ENCODE data around the gene MIER1.
"Not testable (repeated sequence)": the region's sequence is repeated elsewhere in the genome, so short reads cannot be mapped to it uniquely, and the experiment has no call there.

The MIER1 gene

GRCh38 chr1:66924756-66925557 lies at the start of gene MIER1, which contains the start of gene DNAI4:
MIER1 (plus strand) TSS chr1:66924990; CDS start chr1:66925029, 39 bp downstream.
DNAI4 (minus strand) TSS chr1:66924856; CDS start chr1:66924831, 25 bp downstream.
- peak; percentile 91 to 94 for DNase-seq (ENCODE audit: low read depth in 1 of 2, low spot score in 1 of 2)

DNA sequence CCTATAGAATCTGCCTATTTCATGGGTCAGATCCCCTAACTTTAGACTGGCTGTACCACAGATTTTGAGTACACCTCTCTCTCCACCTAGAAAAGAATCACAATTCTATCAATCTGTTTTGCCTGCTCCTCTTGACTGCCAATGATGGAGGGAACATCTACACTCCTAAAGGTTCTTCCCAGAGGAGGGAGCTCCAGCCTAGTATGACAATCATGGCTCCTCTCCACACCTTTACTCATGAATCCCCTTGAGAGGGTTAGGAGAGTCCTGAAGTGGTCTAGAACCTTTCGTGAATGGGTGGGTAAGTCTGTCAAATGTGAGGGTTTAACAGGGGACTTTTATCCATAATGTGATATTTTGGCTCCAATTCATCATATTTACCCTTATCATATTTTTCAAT lies 48.1 kb upstream of the MIER1 start:
- no peak for DNase-seq (ENCODE audit: low read depth in 1 of 2, low spot score in 1 of 2)

- no peak for DNase-seq (ENCODE audit: low read depth in 1 of 2, low spot score in 1 of 2)
Measured at GRCh38 chr1:66889030-66889429, 35.8 kb upstream of the MIER1 start.

- DNase-seq (ENCODE audit: low read depth in 1 of 2, low spot score in 1 of 2), result no peak
Measured at GRCh38 chr1:66890621-66891020, 34.2 kb upstream of the MIER1 start.

- DNase-seq (ENCODE audit: low read depth in 1 of 2, low spot score in 1 of 2), result no peak
Measured at GRCh38 chr1:66893712-66894111, 31.1 kb upstream of the MIER1 start.

DNA sequence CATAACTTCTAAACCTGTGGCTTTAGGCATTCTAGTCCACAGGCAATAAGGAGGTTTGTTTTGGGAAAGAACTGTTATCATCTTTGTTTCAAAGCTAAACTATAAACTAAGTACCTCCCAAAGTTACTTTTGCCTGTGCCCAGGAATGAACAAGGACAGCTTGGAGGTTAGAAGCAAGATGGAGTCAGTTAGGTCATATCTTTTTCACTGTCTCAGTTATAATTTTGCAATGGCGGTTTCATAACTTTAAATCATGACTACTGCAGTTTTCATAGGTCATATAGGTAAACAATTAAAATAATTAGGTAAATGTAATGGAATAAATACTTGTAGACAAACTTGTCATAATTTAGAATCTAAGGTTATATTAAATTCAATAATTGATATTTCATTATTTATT lies 9.6 kb upstream of the MIER1 start:
- not testable (repeated sequence) for DNase-seq (ENCODE audit: low read depth in 1 of 2, low spot score in 1 of 2)

DNA sequence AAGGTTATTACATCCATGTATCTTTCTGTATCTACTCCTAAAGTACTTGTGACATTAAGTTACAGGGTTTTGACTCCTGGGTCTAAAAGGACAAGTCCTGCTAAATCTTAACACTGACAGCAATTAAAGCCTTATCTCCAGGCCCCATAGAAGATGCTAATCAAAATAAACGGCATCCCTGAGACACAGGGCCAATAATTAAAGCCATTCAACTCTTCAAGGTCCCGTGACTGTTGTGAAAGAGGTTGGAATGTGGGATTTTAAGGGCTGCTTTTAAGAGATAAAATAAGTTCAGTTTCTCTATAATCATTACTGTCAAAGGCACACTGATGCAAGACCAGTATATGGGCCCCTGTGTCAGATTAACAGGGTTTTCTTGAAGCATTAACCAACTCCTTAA lies 8.5 kb upstream of the MIER1 start:
- no peak for DNase-seq (ENCODE audit: low read depth in 1 of 2, low spot score in 1 of 2)

DNA sequence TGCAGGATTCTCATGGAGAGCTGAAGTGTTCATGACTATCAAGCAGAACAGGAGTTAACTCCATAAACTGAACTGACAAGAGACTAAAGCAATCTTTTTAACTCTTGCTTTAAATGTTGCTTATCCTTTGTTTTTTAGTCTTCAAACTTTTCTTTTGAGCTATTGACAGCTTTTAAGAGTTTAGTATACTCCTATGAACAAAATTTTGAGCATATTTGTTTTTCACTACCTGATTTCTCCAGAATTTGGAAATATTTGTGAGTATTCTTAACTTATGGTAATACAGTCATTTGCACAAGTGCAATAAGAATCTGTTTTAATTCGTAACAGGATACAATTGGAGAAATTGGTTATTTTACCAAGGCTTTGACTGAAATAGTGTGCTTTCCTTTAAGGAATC lies 7.3 kb upstream of the MIER1 start:
- no peak for DNase-seq (ENCODE audit: low read depth in 1 of 2, low spot score in 1 of 2)

GRCh38 chr1:66919063-66919462 lies 5.7 kb upstream of the MIER1 start:
- DNase-seq (ENCODE audit: low read depth in 1 of 2, low spot score in 1 of 2), result no peak

GRCh38 chr1:66919828-66920227 lies 5.0 kb upstream of the MIER1 start:
- no peak for DNase-seq (ENCODE audit: low read depth in 1 of 2, low spot score in 1 of 2)

- DNase-seq (ENCODE audit: low read depth in 1 of 2, low spot score in 1 of 2), result no peak
Measured at GRCh38 chr1:66920543-66920942, 4.2 kb upstream of the MIER1 start.

DNA sequence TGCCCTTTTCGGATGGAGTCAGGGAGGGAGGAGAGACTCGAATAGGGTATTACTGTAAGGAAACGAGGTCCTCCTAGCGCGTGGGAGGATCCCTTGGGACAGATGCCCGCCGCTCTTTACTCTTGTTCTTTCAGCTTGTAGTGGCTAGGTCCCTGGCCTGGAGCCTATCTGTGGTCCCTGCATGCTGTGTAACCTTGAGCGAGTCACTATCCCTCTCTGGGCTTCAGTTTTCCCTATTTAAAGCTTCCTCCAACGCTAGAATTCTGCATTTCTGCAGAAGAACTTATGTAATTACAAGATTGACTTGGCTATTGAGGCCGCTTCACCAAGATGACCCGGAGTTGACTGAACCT lies 744 bp downstream of the MIER1 start:
- DNase-seq (ENCODE audit: low read depth in 1 of 2, low spot score in 1 of 2), result no peak

DNA sequence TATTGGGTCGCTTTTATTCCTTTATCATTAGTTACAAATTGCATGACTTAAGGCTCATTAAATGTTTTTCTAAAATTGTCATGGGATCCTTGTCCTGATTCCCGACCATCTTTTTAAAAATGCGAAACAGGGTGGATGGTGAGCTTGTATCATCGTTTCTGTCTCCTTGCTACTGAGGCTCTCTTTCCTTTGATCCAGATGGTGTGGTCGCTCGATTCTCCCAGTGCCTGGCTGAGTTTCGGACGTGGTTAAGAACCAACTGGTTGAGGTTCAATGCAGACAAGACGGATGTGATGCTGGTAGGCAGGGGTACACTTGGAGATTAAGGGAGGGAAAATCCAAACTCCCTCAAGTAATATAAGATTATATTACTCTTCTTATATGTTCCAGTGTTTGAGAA lies 1.2 kb downstream of the MIER1 start:
- no peak for DNase-seq (ENCODE audit: low read depth in 1 of 2, low spot score in 1 of 2)

- no peak for DNase-seq (ENCODE audit: low read depth in 1 of 2, low spot score in 1 of 2)
Measured at GRCh38 chr1:66927528-66927927, 2.7 kb downstream of the MIER1 start.

DNA sequence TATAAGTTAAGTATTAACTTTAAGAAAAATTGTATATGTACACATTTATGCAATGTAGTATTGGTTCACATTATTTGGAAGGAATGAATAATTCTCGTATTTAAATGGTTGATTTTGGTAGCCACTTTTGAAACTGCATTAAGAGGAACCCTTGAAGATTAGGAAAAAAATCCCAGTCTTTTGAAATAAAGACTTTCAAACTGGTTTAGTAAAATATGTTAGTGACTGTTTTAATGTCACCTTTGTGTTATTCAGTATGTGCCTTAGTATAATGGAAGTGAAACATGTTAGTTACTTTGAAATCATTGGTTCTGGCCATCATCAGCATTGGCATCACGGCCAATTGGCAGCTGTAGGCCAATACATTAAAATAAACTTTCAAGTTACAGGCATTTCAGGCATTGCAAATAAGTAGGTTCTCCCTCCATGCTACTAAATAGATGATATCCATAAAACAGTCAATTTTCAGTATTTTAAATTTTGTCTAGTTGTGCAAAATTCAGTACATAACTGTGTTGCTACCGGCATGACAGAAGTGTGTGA lies 4.4 kb downstream of the MIER1 start:
- DNase-seq (ENCODE audit: low read depth in 1 of 2, low spot score in 1 of 2), result no peak

- no peak for DNase-seq (ENCODE audit: low read depth in 1 of 2, low spot score in 1 of 2)
Measured at GRCh38 chr1:66929691-66929998, 4.9 kb downstream of the MIER1 start.

- DNase-seq (ENCODE audit: low read depth in 1 of 2, low spot score in 1 of 2), result peak; percentile 91 to 92
Measured at GRCh38 chr1:66929999-66930822, 5.4 kb downstream of the MIER1 start.

DNA sequence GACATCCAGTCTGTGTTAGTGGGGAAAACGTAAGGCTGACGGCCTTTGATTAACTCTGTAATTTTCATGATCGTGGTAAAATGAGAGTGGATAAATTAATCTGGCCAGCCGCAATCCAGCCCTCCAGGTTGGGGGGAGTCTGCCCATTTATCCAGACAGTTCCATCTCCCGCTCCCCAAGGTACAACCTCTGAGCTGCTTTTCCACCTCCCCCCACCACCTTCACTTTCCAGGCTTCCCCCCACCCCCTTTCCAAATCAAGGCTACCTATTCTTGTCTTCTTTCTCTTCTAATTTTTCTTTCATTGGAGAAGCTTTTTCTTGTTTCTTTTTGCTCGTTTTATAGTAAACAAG lies 6.0 kb downstream of the MIER1 start:
- DNase-seq (ENCODE audit: low read depth in 1 of 2, low spot score in 1 of 2), result no peak

GRCh38 chr1:66931590-66931989 lies 6.8 kb downstream of the MIER1 start:
- DNase-seq (ENCODE audit: low read depth in 1 of 2, low spot score in 1 of 2), result no peak

DNA sequence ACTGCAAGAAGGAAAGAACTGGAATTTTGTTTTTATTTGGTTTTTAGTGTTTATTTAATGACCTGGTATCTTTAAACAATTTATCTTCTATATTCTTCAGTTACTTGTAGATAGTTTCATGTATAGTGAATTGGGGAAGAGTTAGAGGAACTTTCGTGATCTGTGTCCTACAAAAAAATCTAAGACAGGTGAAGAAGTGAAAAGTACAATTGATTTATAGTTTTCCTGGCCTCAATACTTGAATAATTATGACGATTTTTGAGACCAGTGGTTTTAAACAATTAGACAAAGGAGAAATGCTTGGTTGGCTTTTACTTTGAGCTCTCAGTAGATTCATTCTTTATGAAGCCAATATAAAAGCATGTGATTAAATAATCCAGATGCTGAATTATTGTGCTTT lies 7.5 kb downstream of the MIER1 start:
- no peak for DNase-seq (ENCODE audit: low read depth in 1 of 2, low spot score in 1 of 2)

DNA sequence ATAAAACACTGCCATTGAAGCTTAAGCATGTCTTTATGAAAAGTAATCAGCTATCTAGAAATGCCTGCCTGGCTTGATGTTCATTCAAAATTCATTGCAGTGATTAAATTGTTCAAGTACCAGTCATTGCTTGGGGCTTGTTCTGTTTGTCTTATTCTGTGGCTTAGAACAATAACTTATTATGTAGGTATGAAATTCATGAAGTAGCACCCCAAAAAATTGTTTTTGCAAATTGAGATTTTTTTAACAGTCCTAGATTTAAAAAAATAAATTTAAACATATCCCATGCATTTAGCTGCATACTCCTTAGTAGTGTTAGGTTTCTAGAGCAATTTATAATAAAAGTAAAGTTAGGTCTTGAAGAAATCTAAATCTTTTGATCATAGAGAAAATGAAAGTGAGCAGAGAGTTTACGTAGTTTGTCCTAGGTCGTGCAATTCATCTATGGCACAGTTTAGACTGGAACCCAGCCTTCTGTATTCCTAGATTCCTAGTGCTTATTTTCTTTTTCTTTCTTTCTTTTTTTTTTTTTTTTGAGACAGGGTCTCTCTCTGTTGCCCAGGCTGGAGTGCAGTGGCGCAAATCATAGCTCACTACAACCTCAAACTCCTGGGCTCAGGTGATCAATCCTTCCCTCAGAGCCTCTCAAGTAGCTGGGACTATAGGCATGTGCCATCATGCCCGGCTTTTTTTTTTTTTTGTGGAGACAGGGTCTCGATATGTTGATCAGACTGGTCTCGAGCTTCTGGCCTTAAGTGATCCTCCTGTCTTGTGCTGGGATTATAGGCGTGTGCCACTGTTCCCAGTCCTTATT lies 9.3 kb downstream of the MIER1 start:
- no peak for DNase-seq (ENCODE audit: low read depth in 1 of 2, low spot score in 1 of 2)

Data from stimulated activated CD4-positive, alpha-beta T cell treated with anti-CD3 and anti-CD28 coated beads, Interleukin-15, amount 100 ng/mL, for 1 hour (primary cell).